NOMO-1 treated with dmso at 0.1 percent for 144 hours (cell line): ENCODE data around the gene PPP1CA.

ENCODE experiments used
- DNase-seq: peaks from one replicate; lab custom pipeline; 2025; ENCODE audit not compliant: unreplicated experiment; lab: John Stamatoyannopoulos, UW

PPP1CA gene

DNA sequence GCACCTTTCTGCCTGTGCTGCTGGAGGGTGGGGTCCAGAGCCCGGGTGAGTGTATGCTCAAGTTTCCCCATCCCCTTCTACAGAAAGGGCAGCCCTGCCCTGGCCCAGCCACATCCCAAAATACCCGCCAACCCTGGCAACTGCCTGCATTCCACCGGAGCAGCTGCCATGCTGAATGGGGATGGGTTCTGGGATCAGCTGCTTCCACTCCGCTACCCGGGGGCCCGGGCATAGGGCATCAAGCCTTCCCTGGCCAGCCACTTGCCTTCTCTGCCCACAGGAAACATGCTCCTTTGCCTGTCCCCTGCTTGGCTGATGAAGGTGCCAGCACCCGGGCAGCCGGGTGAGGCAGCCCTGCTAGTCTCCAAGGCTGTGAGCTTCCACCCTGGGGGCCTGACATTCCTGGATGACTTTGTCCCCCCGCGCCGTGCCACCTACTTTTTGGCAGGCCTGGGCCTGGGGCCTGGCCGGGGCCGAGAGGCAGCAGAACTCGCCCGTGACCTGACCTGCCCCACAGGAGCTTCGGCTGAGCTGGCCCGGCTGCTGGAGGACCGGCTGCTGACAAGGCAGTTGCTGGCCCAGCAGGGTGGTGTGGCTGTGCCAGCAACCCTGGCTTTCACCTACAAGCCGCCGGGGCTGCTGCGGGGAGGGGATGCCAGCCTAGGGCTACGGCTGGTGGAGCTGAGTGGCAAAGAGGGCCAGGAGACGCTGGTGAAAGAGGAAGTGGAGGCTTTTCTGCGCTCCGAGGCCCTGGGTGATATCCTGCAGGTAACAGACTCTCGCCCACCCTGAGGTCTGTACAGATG is 17.0 kb upstream of the PPP1CA start:
- DNase-seq = no peak

DNA sequence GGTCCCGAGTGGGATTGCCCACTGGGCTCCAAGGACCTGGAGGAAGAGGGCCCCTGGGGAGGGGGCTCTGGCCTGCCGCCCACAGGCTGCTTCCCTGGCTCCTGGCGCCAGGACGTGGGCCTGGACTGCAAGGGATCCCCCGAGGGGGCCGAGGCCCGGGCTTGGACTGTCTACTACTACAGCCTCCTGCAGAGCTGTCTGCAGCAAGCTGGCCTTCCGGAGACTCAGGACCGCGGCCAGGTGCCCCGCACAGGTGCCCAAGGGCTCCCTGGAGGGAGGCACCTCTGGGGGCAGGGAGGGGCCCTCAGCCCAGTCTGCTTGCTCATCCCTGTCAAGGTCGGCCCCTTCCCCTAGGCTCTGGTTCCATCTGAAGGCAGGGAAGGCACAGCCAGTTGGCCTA is 15.8 kb upstream of the PPP1CA start:
- DNase-seq = no peak

DNA sequence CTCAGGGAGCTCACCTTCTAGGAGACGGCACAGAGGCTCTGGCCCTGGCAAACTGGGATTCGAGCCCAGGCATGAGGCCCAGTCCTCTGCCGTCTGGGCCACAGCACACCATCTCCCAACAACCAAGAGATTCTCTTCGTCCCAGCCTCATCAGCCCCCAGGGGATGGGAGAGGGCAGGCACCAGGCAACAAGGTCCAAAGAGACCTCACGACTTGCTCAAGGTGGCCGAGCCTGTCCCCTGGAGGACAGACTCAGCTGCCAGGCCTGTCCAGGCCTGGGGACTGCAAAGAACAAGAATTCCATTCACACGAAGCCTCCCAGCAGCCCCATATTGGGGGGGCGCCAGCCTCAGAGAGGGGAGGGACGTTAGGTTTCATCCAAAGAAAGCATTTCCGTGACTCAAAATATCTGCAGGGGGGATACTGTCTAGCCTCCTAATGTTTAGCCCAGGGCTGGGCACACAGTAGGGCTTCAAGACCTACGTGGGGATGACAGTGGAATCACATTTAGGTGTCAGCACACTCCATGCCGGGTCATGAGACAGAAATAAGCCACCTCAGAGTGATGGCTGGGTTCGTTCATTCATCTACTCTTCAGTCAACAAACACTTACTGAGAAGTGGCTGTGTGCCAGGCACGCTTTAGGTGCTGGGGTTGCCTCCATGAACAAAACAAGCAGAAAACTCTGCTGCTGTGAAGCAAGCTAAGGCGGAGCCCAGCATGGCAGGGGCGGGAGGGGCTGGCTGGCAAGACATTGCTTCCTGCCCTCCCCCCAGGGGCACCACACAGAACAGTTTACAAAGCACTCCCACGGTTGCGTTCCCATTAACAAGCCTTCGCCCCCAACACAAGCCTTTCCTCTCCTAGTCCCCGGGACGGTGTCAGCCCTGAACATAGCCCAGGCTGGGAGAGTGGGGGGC is 15.0 kb upstream of the PPP1CA start:
- no peak for DNase-seq

DNA sequence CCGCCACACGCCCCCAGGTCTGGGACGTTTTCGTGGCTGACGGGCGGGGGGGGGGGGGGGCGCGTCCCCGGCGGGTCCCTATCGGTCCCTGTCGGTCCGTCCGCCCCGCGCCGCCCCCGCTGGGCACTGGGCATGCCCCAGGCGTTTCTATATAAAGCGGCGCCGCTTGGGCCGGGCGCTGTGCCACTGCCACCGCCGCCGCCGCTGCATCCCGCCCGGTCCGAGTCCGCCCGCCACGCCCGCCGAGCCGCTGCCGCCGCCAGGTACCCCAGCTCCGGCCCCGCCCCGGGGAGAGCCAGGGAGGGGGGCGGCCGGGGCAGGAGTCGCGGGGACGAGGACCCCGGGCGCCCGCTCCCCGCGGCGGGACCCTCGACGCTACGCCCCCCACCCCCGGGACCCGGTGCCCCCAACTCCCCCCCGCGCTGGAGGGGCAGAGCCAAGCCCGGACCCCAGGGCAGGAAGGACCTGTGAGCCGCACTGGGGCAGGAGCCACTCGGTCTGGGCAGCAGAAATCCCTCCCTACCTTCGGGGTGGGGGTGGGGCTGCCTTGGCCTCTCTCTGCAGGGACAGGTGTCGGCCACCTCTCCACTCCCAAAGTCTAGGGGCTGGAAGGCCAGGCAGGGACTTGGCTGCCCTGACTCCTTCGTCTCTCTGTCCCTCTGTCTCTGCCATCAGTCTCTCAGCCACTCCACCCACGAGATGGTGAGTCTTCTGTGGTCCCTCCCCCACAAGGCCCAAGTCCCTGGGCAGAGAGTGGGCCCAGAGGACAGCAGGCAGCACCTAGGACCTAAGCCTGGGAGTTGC is 14.0 kb upstream of the PPP1CA start, which contains the start of gene CARNS1:
TSS of gene CARNS1 (plus strand) at position 178 of the 804 bp plus-strand sequence. CDS start at position 700, 522 bp downstream.
- DNase-seq = no peak

DNA sequence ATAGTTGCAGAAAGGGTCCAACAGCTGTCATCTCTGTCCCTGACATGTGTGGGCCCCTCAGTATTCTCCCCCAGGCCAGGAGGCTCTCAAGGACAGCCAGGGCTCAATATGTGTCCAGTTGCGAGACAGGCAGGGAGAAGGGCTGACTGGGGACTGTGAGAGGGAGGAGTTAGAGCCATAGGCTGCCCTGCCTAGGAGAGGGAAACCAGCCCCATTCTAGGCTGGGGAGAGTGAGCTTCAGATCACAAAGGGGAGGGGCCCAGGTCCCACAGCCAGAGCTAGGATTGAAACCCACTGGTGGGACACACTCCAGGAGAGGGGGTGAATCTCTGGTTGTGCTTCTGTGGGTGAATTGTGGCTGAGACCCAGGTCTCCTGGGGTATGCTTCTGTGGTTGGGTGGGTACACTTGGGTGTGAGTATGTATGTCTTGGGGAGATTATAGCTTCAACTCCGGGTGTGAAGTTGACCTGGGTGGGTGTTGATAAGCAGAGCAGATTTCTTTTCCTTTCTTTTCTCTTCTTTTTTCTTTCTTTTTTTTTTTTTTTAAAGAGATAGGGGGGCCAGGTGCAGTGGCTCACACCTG is 11.7 kb upstream of the PPP1CA start:
- DNase-seq = no peak

DNA sequence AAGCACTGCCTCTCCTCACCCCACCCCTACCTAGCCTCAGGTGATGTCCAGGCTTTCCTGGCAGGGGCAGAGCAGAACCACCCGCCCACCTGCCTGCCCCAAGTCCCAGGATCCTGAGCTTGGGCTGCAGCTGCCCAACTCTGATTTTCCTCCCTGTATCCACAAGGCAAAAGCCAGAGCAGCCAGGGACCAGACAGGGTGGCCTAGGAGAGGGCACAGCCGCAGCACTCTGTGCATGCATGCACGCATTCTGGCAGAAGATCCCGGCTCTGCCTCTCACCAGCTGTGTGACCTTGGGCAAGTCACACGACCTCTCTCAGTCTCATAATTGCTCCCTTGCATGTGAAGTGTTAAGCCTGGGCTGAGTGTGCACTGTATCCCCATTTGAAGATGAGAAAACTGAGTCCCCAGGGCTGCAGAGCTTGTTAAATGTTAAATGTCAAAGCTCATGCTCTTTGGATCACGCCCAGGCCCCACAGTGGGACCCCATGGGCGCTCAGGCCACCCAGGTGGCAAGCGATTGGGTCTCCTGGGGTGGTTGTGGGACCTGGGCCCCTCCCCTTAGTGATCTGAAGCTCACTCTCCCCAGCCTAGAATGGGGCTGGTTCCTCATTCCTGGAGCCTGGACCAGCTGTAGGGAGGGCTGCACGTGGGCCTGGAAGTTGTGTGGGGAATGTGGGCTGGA is 11.0 kb upstream of the PPP1CA start:
- no peak for DNase-seq

DNA sequence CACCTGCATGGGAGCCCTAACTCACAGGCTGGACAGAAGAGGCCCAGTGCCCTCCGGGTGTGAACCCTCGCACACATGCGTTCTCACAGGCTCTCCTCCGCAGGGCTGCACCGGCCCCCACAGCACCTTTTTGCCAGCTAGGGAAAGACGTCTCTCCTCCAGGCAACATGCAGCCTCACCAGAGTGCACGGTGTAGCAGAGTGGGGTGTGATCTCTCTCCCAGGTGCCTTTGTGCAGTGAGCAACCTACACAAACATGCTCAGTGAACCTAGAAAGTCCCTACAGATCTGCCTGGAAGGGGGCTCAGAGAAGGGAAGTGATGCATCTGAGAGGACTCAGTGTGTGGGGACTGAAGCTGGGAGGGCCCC is 10.1 kb upstream of the PPP1CA start:
- no peak for DNase-seq

DNA sequence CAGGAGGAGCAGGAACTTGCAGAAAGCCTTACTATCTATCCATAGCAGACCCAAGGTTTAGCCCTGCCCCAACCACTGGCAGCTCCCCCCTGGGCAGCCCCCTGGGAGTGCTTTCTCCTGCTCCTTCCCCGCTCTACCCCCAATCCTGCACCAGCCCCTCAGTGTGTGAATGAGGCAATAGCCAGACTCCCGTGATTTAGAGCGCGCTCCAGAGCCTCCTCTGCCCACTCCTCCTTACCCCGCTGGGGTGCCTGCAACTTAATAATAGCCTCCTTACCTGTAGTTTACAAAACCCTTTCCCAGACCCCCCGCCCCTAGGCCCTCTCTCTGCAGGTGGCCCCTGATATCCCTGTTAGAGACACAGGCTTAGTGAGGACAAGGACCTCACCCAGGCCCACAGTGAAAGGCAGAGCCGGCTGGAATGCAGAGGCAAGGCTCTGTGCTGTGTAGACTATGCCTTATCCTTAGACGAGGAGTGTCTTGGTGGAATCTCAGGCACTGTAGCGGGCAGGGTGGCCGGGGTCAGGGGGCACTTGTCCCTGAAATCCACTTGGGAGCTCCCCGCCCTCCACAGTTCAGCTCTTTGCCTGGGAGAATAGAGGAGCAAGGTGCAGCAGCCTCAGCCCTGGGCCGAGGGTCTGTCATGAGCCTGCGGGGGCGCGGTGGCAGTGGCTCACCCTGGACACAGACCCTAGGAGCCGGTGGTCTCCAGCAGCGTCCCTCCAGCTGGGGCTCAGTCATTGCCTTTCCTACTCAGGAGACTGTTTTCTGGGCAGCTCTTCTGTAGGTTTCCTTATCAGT is 9.5 kb upstream of the PPP1CA start:
- DNase-seq = no peak

DNA sequence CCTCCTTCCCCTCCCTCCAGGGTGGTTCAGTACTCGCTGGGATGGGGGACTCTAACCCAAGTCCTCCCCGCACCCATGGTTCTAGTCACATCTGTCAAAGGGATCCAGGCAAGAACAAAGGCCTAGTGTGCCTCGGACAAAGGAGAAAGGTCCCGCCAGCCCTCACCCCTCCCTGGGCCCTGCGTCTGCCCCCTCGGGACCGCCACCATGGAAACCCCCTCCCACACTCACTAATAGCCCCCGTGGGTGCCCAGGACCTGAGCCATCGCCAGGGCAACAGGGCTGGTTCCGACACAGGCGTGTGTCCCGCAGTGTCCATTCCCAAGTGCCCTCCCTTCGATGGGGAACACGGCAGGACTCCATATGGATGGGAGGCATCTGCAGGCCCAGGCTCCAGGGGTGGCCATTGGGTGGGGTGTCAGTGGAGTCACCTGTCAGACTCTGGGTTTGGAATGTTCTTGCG is 8.7 kb upstream of the PPP1CA start:
- DNase-seq = no peak

DNA sequence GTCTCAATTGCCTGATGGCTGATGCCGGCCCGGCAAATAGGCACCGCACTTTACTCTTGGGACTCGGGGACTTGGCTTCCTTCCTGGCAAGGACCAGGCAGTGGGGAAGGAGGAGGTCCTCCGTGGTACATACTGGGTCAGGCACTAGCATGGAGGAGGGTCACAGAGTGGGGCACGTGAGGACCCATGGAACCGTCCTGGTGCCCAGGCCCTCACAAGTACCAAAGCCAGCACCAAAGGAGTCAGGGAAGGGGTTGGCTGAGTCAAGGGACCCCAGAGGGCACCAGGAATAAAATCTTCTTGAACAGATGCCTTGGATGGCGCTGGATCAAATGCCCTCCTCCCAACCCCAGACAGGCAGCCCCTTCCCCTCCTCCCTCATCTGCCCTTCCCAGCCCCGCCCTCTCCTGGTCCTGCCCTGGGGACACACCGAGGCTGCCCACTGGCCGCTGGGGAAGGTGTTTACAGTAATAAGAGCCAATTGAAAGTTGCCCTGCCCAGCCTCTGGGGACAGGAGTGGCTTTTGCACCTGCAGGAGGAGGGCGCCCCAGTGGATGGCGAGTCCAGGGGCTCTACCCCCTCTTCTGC is 8.2 kb upstream of the PPP1CA start:
- no peak for DNase-seq

DNA sequence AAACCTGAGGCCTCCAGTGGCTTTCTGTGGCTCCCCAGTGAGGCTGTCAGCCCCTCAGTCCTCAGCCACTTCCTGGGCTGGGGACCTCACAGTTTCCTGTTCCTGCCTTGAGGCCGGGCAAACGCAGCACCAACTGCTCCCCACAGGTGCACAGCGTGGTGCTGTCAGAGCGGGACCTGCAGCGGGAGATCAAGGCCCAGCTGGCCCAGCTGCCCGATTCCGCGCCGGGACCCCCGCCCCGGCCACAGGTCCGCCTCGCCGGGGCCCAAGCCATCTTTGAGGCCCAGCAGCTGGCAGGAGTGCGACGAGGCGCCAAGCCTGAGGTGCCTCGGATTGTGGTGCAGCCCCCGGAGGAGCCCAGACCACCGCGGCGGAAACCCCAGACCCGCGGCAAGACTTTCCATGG is 7.6 kb upstream of the PPP1CA start:
- no peak for DNase-seq

DNA sequence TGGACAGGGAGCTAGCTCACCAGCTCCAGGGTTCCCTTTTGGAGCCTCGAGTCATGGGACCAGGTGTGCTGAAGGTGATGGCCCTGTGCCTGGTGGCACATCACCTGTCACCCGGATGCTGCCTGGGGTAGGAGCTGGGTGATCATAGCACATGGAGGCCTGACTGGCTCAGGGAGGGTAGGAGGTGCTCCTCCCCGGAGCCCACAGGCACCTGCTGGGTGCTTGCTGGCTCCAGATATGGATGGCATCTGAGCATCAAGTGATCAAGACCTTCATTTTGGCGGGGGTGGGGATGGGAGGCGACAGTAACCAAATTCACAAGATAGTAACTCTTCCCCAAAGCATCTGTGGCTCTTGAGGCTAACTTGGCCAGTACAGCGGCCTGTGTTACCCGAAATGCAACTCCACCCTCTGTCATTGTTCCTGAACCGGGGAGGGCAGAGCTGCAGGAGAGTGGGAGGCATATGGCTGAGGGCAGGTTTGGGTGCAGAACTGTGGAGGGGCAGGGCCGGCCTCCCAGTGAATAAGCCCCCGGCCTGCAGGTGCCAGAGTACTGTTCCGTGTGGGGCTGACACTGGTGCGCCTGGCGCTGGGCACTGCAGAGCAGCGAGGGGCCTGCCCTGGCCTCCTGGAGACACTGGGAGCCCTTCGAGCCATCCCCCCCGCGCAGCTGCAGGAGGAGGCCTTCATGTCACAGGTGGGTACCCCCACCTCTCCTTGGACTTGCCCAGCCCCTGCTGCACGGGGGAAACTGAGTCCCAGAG is 7.0 kb upstream of the PPP1CA start:
- DNase-seq = no peak

DNA sequence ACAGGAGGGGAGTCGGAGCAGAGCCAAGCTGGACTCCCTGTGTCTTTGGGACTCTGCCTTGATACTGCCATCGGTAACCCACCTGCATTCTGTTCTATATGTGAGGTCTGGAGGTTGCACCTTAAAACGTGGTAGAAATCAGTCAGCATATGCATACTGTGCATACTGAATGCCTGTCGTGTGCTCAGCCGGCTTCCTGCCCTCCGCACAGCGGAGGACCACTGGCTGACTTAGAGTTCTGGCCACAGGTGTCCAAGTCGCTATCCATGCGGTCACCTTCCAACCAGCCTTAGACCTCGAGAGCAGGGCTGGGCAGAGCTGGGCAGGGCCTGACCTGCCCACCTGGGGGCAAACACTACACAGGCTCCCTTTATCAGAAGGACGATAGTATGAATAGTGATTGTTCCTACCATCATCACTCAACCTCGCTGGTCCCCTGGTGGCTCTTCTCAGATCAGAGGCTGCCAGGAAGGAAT is 6.1 kb upstream of the PPP1CA start:
- no peak for DNase-seq

DNA sequence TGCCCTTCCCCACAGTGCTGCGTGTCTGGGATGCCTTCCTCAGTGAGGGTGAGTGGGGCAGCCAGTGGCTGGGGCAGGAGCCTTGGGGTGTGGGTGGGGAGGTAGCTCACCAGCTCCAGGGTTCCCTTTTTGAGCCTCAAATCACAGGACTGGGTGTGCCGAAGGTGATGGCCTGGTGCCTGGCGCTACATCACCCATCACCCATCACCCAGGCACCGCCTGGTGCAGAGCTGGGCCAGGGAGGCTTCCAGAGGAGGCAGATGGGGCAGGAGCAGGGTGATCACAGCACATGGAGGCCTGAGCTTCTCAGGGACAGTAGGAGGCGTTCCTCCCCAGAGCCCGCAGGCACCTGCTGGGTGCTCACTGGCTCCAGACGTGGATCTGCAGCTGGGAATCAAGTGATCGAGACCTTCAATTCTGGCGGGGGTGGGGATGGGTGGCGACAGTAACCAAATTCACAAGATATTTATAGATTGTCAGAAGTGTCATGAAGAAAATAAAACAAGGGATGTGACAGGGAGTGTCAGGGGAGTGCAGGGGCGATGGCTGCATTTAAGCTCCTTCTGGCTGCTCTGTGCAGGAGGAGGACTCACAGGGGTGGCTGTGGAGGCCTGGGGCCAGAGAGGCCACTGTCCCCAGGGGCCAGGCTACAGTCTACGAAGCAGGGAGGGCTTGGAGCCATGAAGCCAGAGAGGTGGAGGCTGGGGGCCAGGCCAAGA is 5.5 kb upstream of the PPP1CA start:
- no peak for DNase-seq

DNA sequence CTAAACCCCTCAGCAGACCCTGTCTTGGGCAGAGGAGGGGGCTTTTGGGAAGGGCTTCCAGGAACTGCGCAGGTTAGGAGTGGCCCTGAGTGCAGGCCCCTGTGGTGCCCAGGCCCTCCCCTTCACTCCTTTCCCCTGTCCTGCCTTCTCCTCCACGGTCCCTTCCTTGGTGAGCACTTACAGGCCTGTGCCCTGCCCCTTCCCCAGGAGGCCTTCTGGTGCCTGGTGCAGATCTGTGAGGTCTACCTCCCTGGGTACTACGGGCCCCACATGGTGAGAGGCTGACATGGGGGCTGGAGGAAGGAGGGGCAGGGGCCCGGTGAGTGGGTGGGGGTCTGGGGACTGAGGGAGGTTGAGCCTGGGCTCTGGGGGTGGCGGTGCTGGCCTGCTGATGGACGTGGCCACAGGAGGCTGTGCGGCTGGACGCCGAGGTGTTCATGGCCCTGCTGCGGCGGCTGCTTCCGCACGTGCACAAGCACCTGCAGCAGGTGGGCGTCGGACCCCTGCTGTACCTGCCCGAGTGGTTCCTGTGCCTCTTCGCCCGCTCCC is 4.8 kb upstream of the PPP1CA start:
- DNase-seq = no peak

DNA sequence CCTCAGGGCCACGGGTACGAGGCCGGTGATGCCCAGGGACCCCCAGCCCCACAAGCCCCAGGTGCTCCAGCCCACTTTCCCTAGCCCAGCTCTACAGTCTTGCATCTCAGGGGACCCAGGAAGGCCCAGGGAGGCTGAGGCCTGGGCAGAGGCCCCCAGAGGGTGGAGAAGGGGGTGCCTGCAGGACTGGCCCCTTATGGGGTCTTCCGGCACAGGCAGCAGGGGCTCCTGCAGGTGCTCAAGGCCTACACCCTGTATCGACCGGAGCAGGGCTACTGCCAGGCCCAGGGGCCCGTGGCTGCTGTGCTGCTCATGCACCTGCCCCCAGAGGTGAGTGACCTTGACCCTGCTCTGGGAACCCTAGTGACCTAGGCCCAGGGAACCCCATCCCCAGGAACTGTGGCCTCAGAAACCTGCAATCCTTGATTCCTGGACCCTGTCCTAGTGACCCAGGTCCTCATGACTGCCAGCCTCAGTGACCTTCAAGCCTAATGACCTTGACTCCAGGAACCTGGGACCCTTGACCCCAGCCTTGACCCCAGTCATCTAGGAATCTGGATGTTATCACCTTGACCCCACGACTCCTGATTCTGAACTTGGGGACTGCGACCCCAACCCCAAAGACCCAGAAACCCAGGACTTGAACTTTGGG is 4.2 kb upstream of the PPP1CA start:
- no peak for DNase-seq

DNA sequence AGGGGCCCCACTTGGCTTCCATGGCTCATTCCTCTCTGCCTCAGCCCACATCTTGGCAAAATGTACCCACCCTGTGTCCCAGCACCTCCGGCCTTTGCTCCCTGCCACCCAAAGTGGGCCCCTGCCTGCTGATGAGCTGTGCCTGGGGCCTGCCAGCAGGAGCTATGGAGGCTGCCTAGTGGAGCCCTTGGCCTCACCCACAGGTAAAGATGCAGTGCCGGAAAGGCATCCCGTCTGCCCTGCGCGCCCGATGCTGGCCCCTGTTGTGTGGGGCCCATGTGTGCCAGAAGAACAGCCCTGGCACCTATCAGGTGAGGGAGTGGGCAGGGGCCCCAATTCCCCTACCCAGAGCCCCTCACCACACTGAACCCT is 3.5 kb upstream of the PPP1CA start:
- no peak for DNase-seq
